ENCODE measurements around the gene ACP7. TPM values are rescaled to one million over a fixed set of nuclear protein-coding genes. Genes with fewer than 3 reads are reported as not detected.

ACP7 gene
- total RNA-seq, 1 donor from 2014 or later: 0.46 TPM

- H3K4me1 Mint-ChIP-seq (ENCODE audit: unreplicated experiment): peaks cover 23% of the 10 kb centered on the region
- no peaks in the 10 kb centered on the region for H3K9me3 Mint-ChIP-seq (ENCODE audit: unreplicated experiment)
- DNase-seq (ENCODE audit: low spot score): no peak
- H3K27me3 Mint-ChIP-seq (ENCODE audit: unreplicated experiment): peaks cover 10% of the 10 kb centered on the region
- peak overlapping the region; percentile 99 for H3K4me3 Mint-ChIP-seq (ENCODE audit: unreplicated experiment)
- H3K36me3 Mint-ChIP-seq (ENCODE audit: low read depth, unreplicated experiment): peaks cover 6% of the 10 kb centered on the region
- TF ChIP-seq CTCF (IDR thresholded peaks at IDR 0.05; ENCODE audit: unreplicated experiment): no peak
- H3K27ac Mint-ChIP-seq (ENCODE audit: unreplicated experiment): peak overlapping the region; percentile 98
Measured at GRCh38 chr19:39126312-39127187, 42.4 kb downstream of the ACP7 start.

- DNase-seq (ENCODE audit: low spot score): no peak
- peak overlapping the region; percentile 99 for H3K4me3 Mint-ChIP-seq (ENCODE audit: unreplicated experiment)
Measured at GRCh38 chr19:39127812-39128515, 43.8 kb downstream of the ACP7 start.

GRCh38 chr19:39128516-39129079 lies 44.4 kb downstream of the ACP7 start:
- peaks cover 6% of the 10 kb centered on the region for H3K36me3 Mint-ChIP-seq (ENCODE audit: low read depth, unreplicated experiment)
- no peak overlapping the region for H3K27ac Mint-ChIP-seq (ENCODE audit: unreplicated experiment)
- H3K4me1 Mint-ChIP-seq (ENCODE audit: unreplicated experiment): peaks cover 37% of the 10 kb centered on the region
- H3K9me3 Mint-ChIP-seq (ENCODE audit: unreplicated experiment): no peaks in the 10 kb centered on the region
- no peak overlapping the region for H3K4me3 Mint-ChIP-seq (ENCODE audit: unreplicated experiment)
- no peak for TF ChIP-seq CTCF (IDR thresholded peaks at IDR 0.05; ENCODE audit: unreplicated experiment)
- no peak for DNase-seq (ENCODE audit: low spot score)
- H3K27me3 Mint-ChIP-seq (ENCODE audit: unreplicated experiment): peaks cover 10% of the 10 kb centered on the region

More at GRCh38 chr19:39127812-39128515, 43.8 kb downstream of the ACP7 start:
- Mint-ChIP-seq H3K9me3 (ENCODE audit: unreplicated experiment) (no peaks in the 10 kb centered on the region), H3K36me3 (ENCODE audit: low read depth, unreplicated experiment) (peaks cover 6% of the 10 kb centered on the region), H3K27ac (ENCODE audit: unreplicated experiment) (no peak overlapping the region), H3K4me1 (ENCODE audit: unreplicated experiment) (peaks cover 34% of the 10 kb centered on the region), H3K27me3 (ENCODE audit: unreplicated experiment) (peaks cover 10% of the 10 kb centered on the region)
- TF ChIP-seq CTCF (IDR thresholded peaks at IDR 0.05; ENCODE audit: unreplicated experiment): no peak

GRCh38 chr19:39129116-39129515 lies 44.9 kb downstream of the ACP7 start:
- TF ChIP-seq CTCF (IDR thresholded peaks at IDR 0.05; ENCODE audit: unreplicated experiment): no peak
- H3K27me3 Mint-ChIP-seq (ENCODE audit: unreplicated experiment): peaks cover 10% of the 10 kb centered on the region
- H3K9me3 Mint-ChIP-seq (ENCODE audit: unreplicated experiment): no peaks in the 10 kb centered on the region
- peaks cover 40% of the 10 kb centered on the region for H3K4me1 Mint-ChIP-seq (ENCODE audit: unreplicated experiment)
- no peak overlapping the region for H3K4me3 Mint-ChIP-seq (ENCODE audit: unreplicated experiment)
- peaks cover 4% of the 10 kb centered on the region for H3K36me3 Mint-ChIP-seq (ENCODE audit: low read depth, unreplicated experiment)
- no peak for DNase-seq (ENCODE audit: low spot score)
- no peak overlapping the region for H3K27ac Mint-ChIP-seq (ENCODE audit: unreplicated experiment)
